ENCODE data around the gene CTBS.
"Not testable (repeated sequence)": the region's sequence is repeated elsewhere in the genome, so short reads cannot be mapped to it uniquely, and the experiment has no call there.

The CTBS gene

GRCh38 chr1:84573967-84574842 is at the start of gene CTBS:
Gene CTBS, minus strand, starts transcription at chr1:84574440. Its CDS starts 25 bp downstream, at chr1:84574415.
- DNase-seq = peak; percentile 66 to 87 (median 80)

- DNase-seq = no peak
These were observed 47.3 kb upstream of the CTBS start for GRCh38 chr1:84621553-84621952.

- peak; percentile 64 to 90 (median 76) for DNase-seq
These were observed 46.6 kb upstream of the CTBS start for GRCh38 chr1:84620720-84621313.

GRCh38 chr1:84619383-84620102 is 45.3 kb upstream of the CTBS start:
- DNase-seq = no peak

GRCh38 chr1:84617349-84617748 is 43.1 kb upstream of the CTBS start:
- no peak for DNase-seq

- DNase-seq = no peak
These were observed 41.5 kb upstream of the CTBS start for GRCh38 chr1:84615790-84616189.

GRCh38 chr1:84613887-84614286 is 39.6 kb upstream of the CTBS start:
- no peak for DNase-seq

- no peak for DNase-seq
These were observed 38.8 kb upstream of the CTBS start for GRCh38 chr1:84613026-84613425.

GRCh38 chr1:84611796-84612195 is 37.6 kb upstream of the CTBS start:
- DNase-seq = peak in 2 of 6 experiments; percentile 20 to 64

GRCh38 chr1:84611091-84611490 is 36.9 kb upstream of the CTBS start:
- DNase-seq = no peak

- no peak for DNase-seq
These were observed 32.7 kb upstream of the CTBS start for GRCh38 chr1:84606977-84607376.

- DNase-seq = no peak
These were observed 30.9 kb upstream of the CTBS start for GRCh38 chr1:84605157-84605556.

GRCh38 chr1:84603941-84604830 is 29.9 kb upstream of the CTBS start:
- no peak for DNase-seq

GRCh38 chr1:84603223-84603622 is 29.0 kb upstream of the CTBS start:
- no peak for DNase-seq

- DNase-seq = no peak
These were observed 26.6 kb upstream of the CTBS start for GRCh38 chr1:84600796-84601195.

- no peak for DNase-seq
These were observed 24.9 kb upstream of the CTBS start for GRCh38 chr1:84598846-84599741.

- DNase-seq = no peak
These were observed 24.2 kb upstream of the CTBS start for GRCh38 chr1:84598418-84598817.

GRCh38 chr1:84597011-84597410 is 22.8 kb upstream of the CTBS start:
- no peak for DNase-seq

GRCh38 chr1:84594959-84595358 is 20.7 kb upstream of the CTBS start:
- not testable (repeated sequence) for DNase-seq

- DNase-seq = no peak
These were observed 12.9 kb upstream of the CTBS start for GRCh38 chr1:84587099-84587498.

- DNase-seq = no peak
These were observed 11.6 kb upstream of the CTBS start for GRCh38 chr1:84585803-84586202.

- DNase-seq = no peak
These were observed 9.9 kb upstream of the CTBS start for GRCh38 chr1:84584126-84584525.
